Calu3 (cell line): ENCODE data around the gene PPP2R1B. TPM values are rescaled to one million over a fixed set of nuclear protein-coding genes. Genes with fewer than 3 reads are reported as not detected.

Experiments
- BruUV-seq: library from RNA; stranded (reverse); fragments of 400-500 nt; replicated peaks from 2 replicates; lab custom pipeline; 2021; lab: Mats Ljungman, UMichigan
- CTCF ChIA-PET: fragments of 300-600 bp; sonication (Branson Sonifier 250); formaldehyde crosslinking; loops from one replicate; lab custom pipeline; 2022; ENCODE audit warnings: antibody characterized with exemption; lab: Charles Lee
- DNase-seq: peaks from one replicate; pipeline ENCODE4 v3.0.0; 2022
- H3K27ac Mint-ChIP-seq: one replicate; pipeline ENCODE4 v1.8.0; 2022; ENCODE audit warnings: mixed read lengths; ENCODE audit not compliant: unreplicated experiment
- H3K27me3 Mint-ChIP-seq: one replicate; pipeline ENCODE4 v1.8.0; 2022; ENCODE audit warnings: mixed read lengths; ENCODE audit not compliant: unreplicated experiment
- H3K36me3 Mint-ChIP-seq: one replicate; pipeline ENCODE4 v1.8.0; 2022; ENCODE audit warnings: mild to moderate bottlenecking, moderate library complexity, mixed read lengths; ENCODE audit not compliant: insufficient read depth, unreplicated experiment
- H3K4me1 Mint-ChIP-seq: one replicate; pipeline ENCODE4 v1.8.0; 2022; ENCODE audit warnings: mild to moderate bottlenecking, low read depth, mixed read lengths; ENCODE audit not compliant: unreplicated experiment
- H3K4me3 Mint-ChIP-seq: one replicate; pipeline ENCODE4 v1.8.0; 2022; ENCODE audit warnings: mild to moderate bottlenecking, low read depth, moderate library complexity, mixed read lengths; ENCODE audit not compliant: unreplicated experiment
- H3K9me3 Mint-ChIP-seq: one replicate; pipeline ENCODE4 v1.8.0; 2022; ENCODE audit warnings: low read depth, mixed read lengths; ENCODE audit not compliant: unreplicated experiment
- CTCF ChIP-seq: fragments of 200-600 bp; IDR thresholded peaks from one replicate; pipeline ENCODE4 v1.8.0; 2022; ENCODE audit warnings: antibody characterized with exemption; ENCODE audit not compliant: unreplicated experiment
- intact Hi-C: fragments of 100-400 bp; cut with micrococcal nuclease; formaldehyde crosslinking; loops from one replicate; pipeline ENCODE4 v1.10.0; 2022; ENCODE audit not compliant: unreplicated experiment
- total RNA-seq: library from RNA; stranded (reverse); gene quantifications from 2 replicates; pipeline ENCODE4 v1.2.3, GENCODE V29; 2022

PPP2R1B gene
- total RNA-seq, 1 experiment from 2014 or later: 24.0 TPM

- no TSS peak for BruUV-seq
- H3K27ac Mint-ChIP-seq: no peak overlapping the region
Measured at GRCh38 chr11:111770581-111771134, 4.5 kb upstream of the PPP2R1B start.

GRCh38 chr11:111766834-111767142 is 599 bp upstream of the PPP2R1B start:
- intact Hi-C loops: no loop called here
- Mint-ChIP-seq H3K9me3 (no peaks in the 10 kb centered on the region), H3K36me3 (peaks cover 23% of the 10 kb centered on the region), H3K4me1 (peaks cover 8% of the 10 kb centered on the region), H3K27ac (peak overlapping the region; percentile 80), H3K27me3 (no peaks in the 10 kb centered on the region), H3K4me3 (peak overlapping the region; percentile 93)
- CTCF ChIA-PET: interaction anchor here (1.0 to 1.8 kb wide), 4 partner anchors 10 to 180 kb away, joined by 3 to 9 read pairs (median 5); no protein-coding TSS in a partner anchor
- no peak for DNase-seq
- TF ChIP-seq CTCF: no peak
- BruUV-seq: no TSS peak

More at GRCh38 chr11:111770581-111771134, 4.5 kb upstream of the PPP2R1B start:
- TF ChIP-seq CTCF: no peak
- Mint-ChIP-seq H3K4me1 (peaks cover 8% of the 10 kb centered on the region), H3K27me3 (no peaks in the 10 kb centered on the region), H3K4me3 (no peak overlapping the region), H3K36me3 (peaks cover 15% of the 10 kb centered on the region), H3K9me3 (no peaks in the 10 kb centered on the region)
- intact Hi-C loops: loop anchor here (10.0 kb wide), 1 partner anchor 316 kb away; no protein-coding TSS in a partner anchor
- CTCF ChIA-PET: no interaction called here
- DNase-seq: no peak

- TF ChIP-seq CTCF: no peak
- Mint-ChIP-seq H3K4me3 (peak overlapping the region; percentile 93), H3K27me3 (no peaks in the 10 kb centered on the region), H3K27ac (peak overlapping the region; percentile 77), H3K4me1 (peaks cover 8% of the 10 kb centered on the region), H3K36me3 (peaks cover 23% of the 10 kb centered on the region), H3K9me3 (no peaks in the 10 kb centered on the region)
- intact Hi-C loops: no loop called here
- CTCF ChIA-PET: interaction anchor here (0.6 to 1.8 kb wide), 4 partner anchors 11 to 1671 kb away, joined by 3 to 9 read pairs (median 4); no protein-coding TSS in a partner anchor
- DNase-seq: peak; percentile 25
- BruUV-seq: no TSS peak
Measured at GRCh38 chr11:111765320-111765983, 737 bp downstream of the PPP2R1B start.

GRCh38 chr11:111764621-111765020 is 1.6 kb downstream of the PPP2R1B start:
- CTCF ChIA-PET: no interaction called here
- peaks cover 23% of the 10 kb centered on the region for H3K36me3 Mint-ChIP-seq

More at GRCh38 chr11:111764621-111765020, 1.6 kb downstream of the PPP2R1B start:
- DNase-seq: no peak
- H3K27me3 Mint-ChIP-seq: no peaks in the 10 kb centered on the region
- intact Hi-C loops: no loop called here
- peaks cover 8% of the 10 kb centered on the region for H3K4me1 Mint-ChIP-seq
- no peak overlapping the region for H3K27ac Mint-ChIP-seq
- peak overlapping the region; percentile 93 for H3K4me3 Mint-ChIP-seq
- no TSS peak for BruUV-seq
- no peaks in the 10 kb centered on the region for H3K9me3 Mint-ChIP-seq
- TF ChIP-seq CTCF: no peak
